HG02943 (cell line): ENCODE results near the gene ARID5B.
"Not testable (repeated sequence)": the region's sequence is repeated elsewhere in the genome, so short reads cannot be mapped to it uniquely, and the experiment has no call there.

Source experiments
- ATAC-seq: cut with Tn5 transposase; IDR thresholded peaks from one replicate; pipeline ENCODE4 v1.9.1; 2021; ENCODE audit warnings: mild to moderate bottlenecking, low read depth, moderate library complexity; ENCODE audit not compliant: unreplicated experiment

The ARID5B gene

GRCh38 chr10:61959814-61960213 lies 58.3 kb downstream of the ARID5B start:
- ATAC-seq, result no peak

GRCh38 chr10:61960396-61961120 lies 59.1 kb downstream of the ARID5B start:
- no peak for ATAC-seq

GRCh38 chr10:61961278-61961677 lies 59.8 kb downstream of the ARID5B start:
- peak; percentile 57 for ATAC-seq

- ATAC-seq, result no peak
Measured at GRCh38 chr10:61962971-61963370, 61.5 kb downstream of the ARID5B start.

GRCh38 chr10:61963669-61964058 lies 62.2 kb downstream of the ARID5B start:
- ATAC-seq, result no peak

- peak; percentile 43 for ATAC-seq
Measured at GRCh38 chr10:61964059-61964709, 62.7 kb downstream of the ARID5B start.

GRCh38 chr10:61964949-61965702 lies 63.6 kb downstream of the ARID5B start:
- ATAC-seq, result no peak

- no peak for ATAC-seq
Measured at GRCh38 chr10:61965703-61966395, 64.3 kb downstream of the ARID5B start.

- ATAC-seq, result no peak
Measured at GRCh38 chr10:61967298-61967697, 65.8 kb downstream of the ARID5B start.

GRCh38 chr10:61970182-61971002 lies 68.9 kb downstream of the ARID5B start:
- no peak for ATAC-seq

- ATAC-seq, result no peak
Measured at GRCh38 chr10:61971003-61971325, 69.5 kb downstream of the ARID5B start.

- no peak for ATAC-seq
Measured at GRCh38 chr10:61973169-61973568, 71.7 kb downstream of the ARID5B start.

GRCh38 chr10:61973906-61974305 lies 72.4 kb downstream of the ARID5B start:
- ATAC-seq, result no peak

GRCh38 chr10:61974601-61975390 lies 73.3 kb downstream of the ARID5B start:
- ATAC-seq, result no peak

- ATAC-seq, result no peak
Measured at GRCh38 chr10:61975391-61975932, 74.0 kb downstream of the ARID5B start.

- not testable (repeated sequence) for ATAC-seq
Measured at GRCh38 chr10:61976951-61977721, 75.6 kb downstream of the ARID5B start.

GRCh38 chr10:61978965-61979364 lies 77.5 kb downstream of the ARID5B start:
- no peak for ATAC-seq

- no peak for ATAC-seq
Measured at GRCh38 chr10:61981460-61981859, 80.0 kb downstream of the ARID5B start.
